Measurements from ENCODE around the gene SMC3. TPM values are rescaled to one million over a fixed set of nuclear protein-coding genes. Genes with fewer than 3 reads are reported as not detected.
"Not testable (repeated sequence)": the region's sequence is repeated elsewhere in the genome, so short reads cannot be mapped to it uniquely, and the experiment has no call there.

The SMC3 gene
- total RNA-seq, 3 donors from 2014 or later (not counting 1 experiment from before 2014, with no cell fraction given) = 36.6 to 38.5 (median 37.8) TPM

DNA sequence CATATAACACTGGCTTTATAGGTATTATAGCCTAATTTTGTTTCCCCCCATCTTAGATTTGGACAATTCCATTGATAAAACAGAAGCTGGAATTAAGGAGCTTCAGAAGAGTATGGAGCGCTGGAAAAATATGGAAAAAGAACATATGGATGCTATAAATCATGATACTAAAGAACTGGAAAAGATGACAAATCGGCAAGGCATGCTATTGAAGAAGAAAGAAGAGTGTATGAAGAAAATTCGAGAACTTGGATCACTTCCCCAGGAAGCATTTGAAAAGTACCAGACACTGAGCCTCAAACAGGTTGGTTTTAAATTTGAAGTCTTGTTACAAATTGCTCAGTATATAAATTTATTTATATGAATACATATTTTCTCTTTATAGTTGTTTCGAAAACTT is 34.1 kb downstream of the SMC3 start:
- TF ChIP-seq, protein P1, sequence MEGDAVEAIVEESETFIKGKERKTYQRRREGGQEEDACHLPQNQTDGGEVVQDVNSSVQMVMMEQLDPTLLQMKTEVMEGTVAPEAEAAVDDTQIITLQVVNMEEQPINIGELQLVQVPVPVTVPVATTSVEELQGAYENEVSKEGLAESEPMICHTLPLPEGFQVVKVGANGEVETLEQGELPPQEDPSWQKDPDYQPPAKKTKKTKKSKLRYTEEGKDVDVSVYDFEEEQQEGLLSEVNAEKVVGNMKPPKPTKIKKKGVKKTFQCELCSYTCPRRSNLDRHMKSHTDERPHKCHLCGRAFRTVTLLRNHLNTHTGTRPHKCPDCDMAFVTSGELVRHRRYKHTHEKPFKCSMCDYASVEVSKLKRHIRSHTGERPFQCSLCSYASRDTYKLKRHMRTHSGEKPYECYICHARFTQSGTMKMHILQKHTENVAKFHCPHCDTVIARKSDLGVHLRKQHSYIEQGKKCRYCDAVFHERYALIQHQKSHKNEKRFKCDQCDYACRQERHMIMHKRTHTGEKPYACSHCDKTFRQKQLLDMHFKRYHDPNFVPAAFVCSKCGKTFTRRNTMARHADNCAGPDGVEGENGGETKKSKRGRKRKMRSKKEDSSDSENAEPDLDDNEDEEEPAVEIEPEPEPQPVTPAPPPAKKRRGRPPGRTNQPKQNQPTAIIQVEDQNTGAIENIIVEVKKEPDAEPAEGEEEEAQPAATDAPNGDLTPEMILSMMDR (IDR thresholded peaks at IDR 0.05) = no peak
- Histone ChIP-seq H3K27ac (ENCODE audit: low read length) (no peak overlapping the region), H3K4me1 (ENCODE audit: control insufficient read depth, insufficient read depth, low read length) (no peaks in the 10 kb centered on the region), H3K27me3 (ENCODE audit: control insufficient read depth, insufficient read depth, low read length) (no peaks in the 10 kb centered on the region), H3K4me3 (ENCODE audit: low read length) (no peak overlapping the region), H3K9me3 (ENCODE audit: control insufficient read depth, insufficient read depth, low read length) (no peaks in the 10 kb centered on the region), H3K36me3 (ENCODE audit: control insufficient read depth, insufficient read depth, low read length) (peaks cover 78% of the 10 kb centered on the region)
- Mint-ChIP-seq H3K27me3 (ENCODE audit: low read depth in 2 of 2) (no peaks in the 10 kb centered on the region), H3K4me1 (no peaks in the 10 kb centered on the region), H3K36me3 (no peaks in the 10 kb centered on the region), H3K27ac (no peak overlapping the region), H3K9me3 (no peaks in the 10 kb centered on the region), H3K4me3 (no peak overlapping the region)
- 98% methylated on average over 4 of the region's 4 CpGs for WGBS (ENCODE audit: insufficient coverage)
- ATAC-seq = no peak
- no peak for DNase-seq
- intact Hi-C loops (cut with micrococcal nuclease) = no loop called here

DNA sequence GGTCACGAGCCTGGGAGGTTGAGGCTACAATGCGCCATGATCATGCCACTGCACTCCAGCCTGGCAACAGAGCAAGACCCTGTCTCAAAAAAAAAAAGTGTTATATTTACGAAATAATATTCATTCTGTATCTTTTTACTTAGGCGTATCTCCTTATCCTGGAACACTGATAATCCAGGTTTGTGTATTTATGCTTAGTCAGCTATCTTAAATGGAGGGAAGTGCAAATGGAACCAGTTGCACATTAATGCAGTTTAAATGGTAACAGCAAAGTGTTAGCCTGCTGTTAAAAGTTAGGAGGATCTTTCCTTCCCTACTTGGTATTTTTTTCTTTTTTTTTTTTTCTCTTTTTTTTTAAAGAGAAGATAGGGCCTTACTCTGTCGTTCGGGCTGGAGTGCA is 40.6 kb downstream of the SMC3 start:
- peaks cover 26% of the 10 kb centered on the region for H3K36me3 ChIP-seq (ENCODE audit: control insufficient read depth, insufficient read depth, low read length)
- no peaks in the 10 kb centered on the region for H3K27me3 Mint-ChIP-seq (ENCODE audit: low read depth in 2 of 2)
- no peak for ATAC-seq

DNA sequence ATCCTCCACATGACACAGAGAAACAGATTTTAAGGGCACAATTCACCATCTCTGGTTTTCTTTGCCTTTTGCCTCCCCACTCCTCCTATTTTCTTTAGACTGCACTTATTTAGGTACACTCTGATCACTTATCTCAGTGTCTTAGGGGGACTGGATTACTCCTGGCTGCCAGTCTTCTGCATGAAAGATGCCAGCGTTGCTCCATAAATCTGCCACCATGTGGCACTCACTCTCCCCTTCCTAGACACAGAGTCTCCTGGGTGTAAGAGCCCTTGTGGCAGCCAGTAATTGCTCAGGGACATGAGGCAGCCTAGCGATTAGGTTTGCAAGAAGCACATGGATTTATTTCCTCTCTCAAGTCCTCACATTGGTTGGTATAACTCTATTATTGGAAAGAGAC is 42.1 kb downstream of the SMC3 start:
- Histone ChIP-seq H3K9me3 (ENCODE audit: control insufficient read depth, insufficient read depth, low read length) (no peaks in the 10 kb centered on the region), H3K27me3 (ENCODE audit: control insufficient read depth, insufficient read depth, low read length) (no peaks in the 10 kb centered on the region), H3K36me3 (ENCODE audit: control insufficient read depth, insufficient read depth, low read length) (peaks cover 15% of the 10 kb centered on the region), H3K27ac (ENCODE audit: low read length) (no peak overlapping the region), H3K4me1 (ENCODE audit: control insufficient read depth, insufficient read depth, low read length) (no peaks in the 10 kb centered on the region), H3K4me3 (ENCODE audit: low read length) (no peak overlapping the region)
- intact Hi-C loops (cut with micrococcal nuclease) = loop anchor here (1.0 to 10.0 kb wide), 4 partner anchors 63 to 1525 kb away; no protein-coding TSS in a partner anchor
- no peak overlapping the region for H3K27ac Mint-ChIP-seq
- H3K4me1 Mint-ChIP-seq = peaks cover 4 to 8% of the 10 kb centered on the region in 2 donors
- H3K36me3 Mint-ChIP-seq = no peaks in the 10 kb centered on the region
- no peaks in the 10 kb centered on the region for H3K9me3 Mint-ChIP-seq
- H3K27me3 Mint-ChIP-seq (ENCODE audit: low read depth in 2 of 2) = no peaks in the 10 kb centered on the region
- H3K4me3 Mint-ChIP-seq = no peak overlapping the region
- 35% methylated on average over 1 of the region's 2 CpGs for WGBS (ENCODE audit: insufficient coverage)
- DNase-seq = peak in 1 of 2 donors; percentile 11
- TF ChIP-seq, protein P1 (IDR thresholded peaks at IDR 0.05) = no peak
- ATAC-seq = no peak

More for the DNA sequence above, 40.6 kb downstream of the SMC3 start:
- Histone ChIP-seq H3K4me3 (ENCODE audit: low read length) (no peak overlapping the region), H3K4me1 (ENCODE audit: control insufficient read depth, insufficient read depth, low read length) (no peaks in the 10 kb centered on the region), H3K9me3 (ENCODE audit: control insufficient read depth, insufficient read depth, low read length) (no peaks in the 10 kb centered on the region), H3K27me3 (ENCODE audit: control insufficient read depth, insufficient read depth, low read length) (no peaks in the 10 kb centered on the region), H3K27ac (ENCODE audit: low read length) (no peak overlapping the region)
- no peak for DNase-seq
- intact Hi-C loops (cut with micrococcal nuclease) = no loop called here
- H3K27ac Mint-ChIP-seq = no peak overlapping the region
- peaks cover 4 to 8% of the 10 kb centered on the region in 2 donors for H3K4me1 Mint-ChIP-seq
- H3K4me3 Mint-ChIP-seq = no peak overlapping the region
- 97% methylated on average over 2 of the region's 6 CpGs for WGBS (ENCODE audit: insufficient coverage)
- TF ChIP-seq, protein P1 (IDR thresholded peaks at IDR 0.05) = no peak
- H3K9me3 Mint-ChIP-seq = no peaks in the 10 kb centered on the region
- no peaks in the 10 kb centered on the region for H3K36me3 Mint-ChIP-seq

DNA sequence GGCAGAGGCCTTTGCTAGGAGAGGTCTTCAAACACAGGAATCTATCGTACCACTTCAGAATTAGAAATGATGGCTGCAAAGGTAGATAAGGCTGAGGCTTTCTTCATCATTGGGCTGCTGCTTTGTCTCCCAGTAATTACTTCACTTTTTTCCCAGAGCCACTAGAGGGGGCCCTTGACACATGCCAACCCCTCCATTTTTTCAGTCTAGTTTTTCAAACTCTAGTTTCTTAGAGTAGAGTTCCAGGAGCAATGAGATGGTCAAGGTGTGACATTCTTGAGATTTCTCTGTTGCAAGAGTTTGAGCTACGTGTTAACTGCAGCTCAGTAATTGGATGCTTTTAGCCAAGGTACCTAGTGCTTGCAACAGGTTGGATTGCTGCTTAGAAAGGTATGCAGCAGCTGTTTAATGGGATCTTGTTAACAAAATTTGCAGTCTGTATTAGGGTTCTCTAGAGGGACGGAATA is 42.8 kb downstream of the SMC3 start:
- H3K36me3 ChIP-seq (ENCODE audit: control insufficient read depth, insufficient read depth, low read length) = peaks cover 9% of the 10 kb centered on the region
- peaks cover 4 to 8% of the 10 kb centered on the region in 2 donors for H3K4me1 Mint-ChIP-seq
- peak; percentile 26 to 79 for DNase-seq
- no peaks in the 10 kb centered on the region for H3K27me3 ChIP-seq (ENCODE audit: control insufficient read depth, insufficient read depth, low read length)
- no peaks in the 10 kb centered on the region for H3K4me1 ChIP-seq (ENCODE audit: control insufficient read depth, insufficient read depth, low read length)
- H3K9me3 Mint-ChIP-seq = no peaks in the 10 kb centered on the region
- no peaks in the 10 kb centered on the region for H3K27me3 Mint-ChIP-seq (ENCODE audit: low read depth in 2 of 2)
- no peaks in the 10 kb centered on the region for H3K36me3 Mint-ChIP-seq
- H3K9me3 ChIP-seq (ENCODE audit: control insufficient read depth, insufficient read depth, low read length) = no peaks in the 10 kb centered on the region
- H3K4me3 Mint-ChIP-seq = no peak overlapping the region
- no peak overlapping the region for H3K4me3 ChIP-seq (ENCODE audit: low read length)
- 32% methylated on average over 3 of the region's 3 CpGs for WGBS (ENCODE audit: insufficient coverage)
- no peak overlapping the region for H3K27ac Mint-ChIP-seq
- H3K27ac ChIP-seq (ENCODE audit: low read length) = no peak overlapping the region
- intact Hi-C loops (cut with micrococcal nuclease) = loop anchor here (1.0 to 10.0 kb wide), 4 partner anchors 62 to 1524 kb away; no protein-coding TSS in a partner anchor
- peak; percentile 77 to 83 (median 83) for ATAC-seq
- TF ChIP-seq, protein P1 (IDR thresholded peaks at IDR 0.05) = peak; percentile 78

DNA sequence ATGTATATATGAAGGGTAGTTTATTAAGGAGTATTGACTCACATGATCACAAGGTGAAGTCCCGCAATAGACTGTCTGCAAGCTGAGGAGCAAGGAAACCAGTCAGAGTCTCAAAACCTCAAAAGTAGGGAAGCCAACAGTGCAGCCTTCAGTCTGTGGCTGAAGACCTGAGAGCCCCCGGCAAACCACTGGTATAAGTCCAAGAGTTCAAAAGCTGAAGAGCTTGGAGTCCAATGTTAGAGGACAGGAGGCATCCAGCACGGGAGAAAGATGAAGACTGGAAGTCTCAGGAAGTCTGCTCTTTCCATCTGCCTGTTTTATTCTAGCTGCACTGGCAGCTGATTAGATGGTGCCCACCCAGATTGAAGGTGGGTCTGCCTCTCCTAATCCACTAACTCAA is 43.3 kb downstream of the SMC3 start:
- not testable (repeated sequence) for ATAC-seq; H3K4me3 Mint-ChIP-seq; H3K9me3 Mint-ChIP-seq; H3K36me3 Mint-ChIP-seq; DNase-seq; H3K27me3 ChIP-seq (ENCODE audit: control insufficient read depth, insufficient read depth, low read length); H3K27me3 Mint-ChIP-seq (ENCODE audit: low read depth in 2 of 2); H3K4me1 ChIP-seq (ENCODE audit: control insufficient read depth, insufficient read depth, low read length); H3K4me1 Mint-ChIP-seq; H3K9me3 ChIP-seq (ENCODE audit: control insufficient read depth, insufficient read depth, low read length); H3K4me3 ChIP-seq (ENCODE audit: low read length); H3K36me3 ChIP-seq (ENCODE audit: control insufficient read depth, insufficient read depth, low read length); H3K27ac Mint-ChIP-seq; H3K27ac ChIP-seq (ENCODE audit: low read length)
- 78% methylated on average over 3 of the region's 3 CpGs for WGBS (ENCODE audit: insufficient coverage)
- intact Hi-C loops (cut with micrococcal nuclease) = loop anchor here (1.0 to 10.0 kb wide), 4 partner anchors 62 to 1524 kb away; no protein-coding TSS in a partner anchor

Data from natural killer cell (primary cell).